Measurements from ENCODE around the gene MRPL40. TPM values are rescaled to one million over a fixed set of nuclear protein-coding genes. Genes with fewer than 3 reads are reported as not detected.
A peak's percentile ranks its signal among the peaks of the same experiment; 100 is the strongest.
"Not testable (repeated sequence)": the region's sequence is repeated elsewhere in the genome, so short reads cannot be mapped to it uniquely, and the experiment has no call there.

MRPL40 gene
- polyA plus RNA-seq, 4 donors: 25.2 to 33.5 (median 28.9) TPM

GRCh38 chr22:19438298-19438697, 6.0 kb downstream of the MRPL40 start:
- Histone ChIP-seq H3K4me1 (ENCODE audit: control insufficient read depth in 3 of 3, insufficient read depth in 2 of 3, low read depth in 1 of 3, low read length in 2 of 3) (peaks cover 0 to under 1% (median 0%) of the 10 kb centered on the region in 3 donors), H3K9me3 (ENCODE audit: control insufficient read depth in 2 of 2, insufficient read depth in 1 of 2, low read depth in 1 of 2, low read length in 1 of 2) (no peaks in the 10 kb centered on the region), H3K4me3 (ENCODE audit: low read depth in 1 of 3, low read length in 3 of 3) (no peak overlapping the region), H3K36me3 (ENCODE audit: control insufficient read depth in 3 of 3, insufficient read depth in 2 of 3, low read depth in 1 of 3, low read length in 3 of 3) (peaks cover 0 to 40% (median 4%) of the 10 kb centered on the region in 3 donors), H3K27me3 (ENCODE audit: control insufficient read depth in 3 of 3, insufficient read depth in 3 of 3, low read length in 3 of 3) (no peaks in the 10 kb centered on the region), H3K27ac (ENCODE audit: low read depth in 1 of 3, low read length in 2 of 3) (no peak overlapping the region)
- no peak for FAIRE-seq
- WGBS, 3 donors: 87 to 95% (median 93%) methylated on average over 7 of the region's 7 CpGs
- DNase-seq: no peak

GRCh38 chr22:19440411-19441195, 8.3 kb downstream of the MRPL40 start:
- H3K36me3 ChIP-seq (ENCODE audit: control insufficient read depth in 3 of 3, insufficient read depth in 2 of 3, low read depth in 1 of 3, low read length in 3 of 3): peaks cover 0 to 42% (median 2%) of the 10 kb centered on the region in 3 donors
- no peaks in the 10 kb centered on the region for H3K27me3 ChIP-seq (ENCODE audit: control insufficient read depth in 3 of 3, insufficient read depth in 3 of 3, low read length in 3 of 3)
- H3K4me1 ChIP-seq (ENCODE audit: control insufficient read depth in 3 of 3, insufficient read depth in 2 of 3, low read depth in 1 of 3, low read length in 2 of 3): peaks cover 0 to 6% (median 0%) of the 10 kb centered on the region in 3 donors
- 79 to 90% (median 81%) methylated on average over 8 of the region's 8 CpGs for WGBS, 3 donors
- DNase-seq (no peak), FAIRE-seq (no peak)
- H3K9me3 ChIP-seq (ENCODE audit: control insufficient read depth in 2 of 2, insufficient read depth in 1 of 2, low read depth in 1 of 2, low read length in 1 of 2): no peaks in the 10 kb centered on the region
- no peak overlapping the region for H3K4me3 ChIP-seq (ENCODE audit: low read depth in 1 of 3, low read length in 3 of 3)
- no peak overlapping the region for H3K27ac ChIP-seq (ENCODE audit: low read depth in 1 of 3, low read length in 2 of 3)

GRCh38 chr22:19442166-19442565, 9.8 kb downstream of the MRPL40 start:
- H3K36me3 ChIP-seq (ENCODE audit: control insufficient read depth in 3 of 3, insufficient read depth in 2 of 3, low read depth in 1 of 3, low read length in 3 of 3): peaks cover 0 to 37% (median 0%) of the 10 kb centered on the region in 3 donors
- FAIRE-seq (no peak), DNase-seq (no peak)
- H3K9me3 ChIP-seq (ENCODE audit: control insufficient read depth in 2 of 2, insufficient read depth in 1 of 2, low read depth in 1 of 2, low read length in 1 of 2): no peaks in the 10 kb centered on the region
- H3K4me1 ChIP-seq (ENCODE audit: control insufficient read depth in 3 of 3, insufficient read depth in 2 of 3, low read depth in 1 of 3, low read length in 2 of 3): peaks cover 0 to 11% (median 6%) of the 10 kb centered on the region in 3 donors
- H3K27me3 ChIP-seq (ENCODE audit: control insufficient read depth in 3 of 3, insufficient read depth in 3 of 3, low read length in 3 of 3): no peaks in the 10 kb centered on the region
- 95 to 99% (median 97%) methylated on average over 2 of the region's 2 CpGs for WGBS, 3 donors
- H3K27ac ChIP-seq (ENCODE audit: low read depth in 1 of 3, low read length in 2 of 3): no peak overlapping the region
- no peak overlapping the region for H3K4me3 ChIP-seq (ENCODE audit: low read depth in 1 of 3, low read length in 3 of 3)

GRCh38 chr22:19443544-19444211, 11.3 kb downstream of the MRPL40 start:
- Histone ChIP-seq H3K27me3 (ENCODE audit: control insufficient read depth in 3 of 3, insufficient read depth in 3 of 3, low read length in 3 of 3) (no peaks in the 10 kb centered on the region), H3K4me1 (ENCODE audit: control insufficient read depth in 3 of 3, insufficient read depth in 2 of 3, low read depth in 1 of 3, low read length in 2 of 3) (peaks cover 3 to 16% (median 6%) of the 10 kb centered on the region in 3 donors), H3K9me3 (ENCODE audit: control insufficient read depth in 2 of 2, insufficient read depth in 1 of 2, low read depth in 1 of 2, low read length in 1 of 2) (no peaks in the 10 kb centered on the region), H3K27ac (ENCODE audit: low read depth in 1 of 3, low read length in 2 of 3) (no peak overlapping the region), H3K4me3 (ENCODE audit: low read depth in 1 of 3, low read length in 3 of 3) (no peak overlapping the region), H3K36me3 (ENCODE audit: control insufficient read depth in 3 of 3, insufficient read depth in 2 of 3, low read depth in 1 of 3, low read length in 3 of 3) (peaks cover 0 to 36% (median 0%) of the 10 kb centered on the region in 3 donors)
- WGBS, 3 donors: 74 to 89% (median 79%) methylated on average over 7 of the region's 7 CpGs
- DNase-seq: no peak
- no peak for FAIRE-seq

GRCh38 chr22:19445279-19445982, 13.1 kb downstream of the MRPL40 start:
- WGBS, 3 donors: 92 to 96% (median 92%) methylated on average over 9 of the region's 9 CpGs
- FAIRE-seq: not testable (repeated sequence)

GRCh38 chr22:19446603-19447329, 14.4 kb downstream of the MRPL40 start:
- Histone ChIP-seq H3K4me1 (ENCODE audit: control insufficient read depth in 3 of 3, insufficient read depth in 2 of 3, low read depth in 1 of 3, low read length in 2 of 3) (peaks cover 3 to 22% (median 6%) of the 10 kb centered on the region in 3 donors), H3K4me3 (ENCODE audit: low read depth in 1 of 3, low read length in 3 of 3) (peak overlapping the region; percentile 64 to 91 (median 71)), H3K9me3 (ENCODE audit: control insufficient read depth in 2 of 2, insufficient read depth in 1 of 2, low read depth in 1 of 2, low read length in 1 of 2) (no peaks in the 10 kb centered on the region), H3K36me3 (ENCODE audit: control insufficient read depth in 3 of 3, insufficient read depth in 2 of 3, low read depth in 1 of 3, low read length in 3 of 3) (peaks cover 2 to 36% (median 4%) of the 10 kb centered on the region in 3 donors), H3K27ac (ENCODE audit: low read depth in 1 of 3, low read length in 2 of 3) (peak overlapping the region; percentile 84 to 98 (median 89)), H3K27me3 (ENCODE audit: control insufficient read depth in 3 of 3, insufficient read depth in 3 of 3, low read length in 3 of 3) (no peaks in the 10 kb centered on the region)
- WGBS, 3 donors: 18 to 22% (median 19%) methylated on average over 22 of the region's 22 CpGs
- FAIRE-seq (no peak), DNase-seq (no peak)

More at GRCh38 chr22:19445279-19445982, 13.1 kb downstream of the MRPL40 start:
- H3K9me3 ChIP-seq (ENCODE audit: control insufficient read depth in 2 of 2, insufficient read depth in 1 of 2, low read depth in 1 of 2, low read length in 1 of 2); DNase-seq; H3K4me3 ChIP-seq (ENCODE audit: low read depth in 1 of 3, low read length in 3 of 3); H3K27ac ChIP-seq (ENCODE audit: low read depth in 1 of 3, low read length in 2 of 3); H3K27me3 ChIP-seq (ENCODE audit: control insufficient read depth in 3 of 3, insufficient read depth in 3 of 3, low read length in 3 of 3): not testable (repeated sequence)
- Histone ChIP-seq H3K36me3 (ENCODE audit: control insufficient read depth in 3 of 3, insufficient read depth in 2 of 3, low read depth in 1 of 3, low read length in 3 of 3) (peaks cover 0 to 40% (median 0%) of the 10 kb centered on the region in 3 donors), H3K4me1 (ENCODE audit: control insufficient read depth in 3 of 3, insufficient read depth in 2 of 3, low read depth in 1 of 3, low read length in 2 of 3) (peaks cover 3 to 22% (median 6%) of the 10 kb centered on the region in 3 donors)

GRCh38 chr22:19447330-19448075, 15.2 kb downstream of the MRPL40 start, which contains the start of gene C22orf39:
TSS of gene C22orf39 (minus strand) at chr22:19447711. CDS start at chr22:19447688, 23 bp downstream.
- Histone ChIP-seq H3K9me3 (ENCODE audit: control insufficient read depth in 2 of 2, insufficient read depth in 1 of 2, low read depth in 1 of 2, low read length in 1 of 2) (no peaks in the 10 kb centered on the region), H3K36me3 (ENCODE audit: control insufficient read depth in 3 of 3, insufficient read depth in 2 of 3, low read depth in 1 of 3, low read length in 3 of 3) (peaks cover 4 to 35% (median 9%) of the 10 kb centered on the region in 3 donors), H3K27me3 (ENCODE audit: control insufficient read depth in 3 of 3, insufficient read depth in 3 of 3, low read length in 3 of 3) (no peaks in the 10 kb centered on the region), H3K4me3 (ENCODE audit: low read depth in 1 of 3, low read length in 3 of 3) (peak within 1 kb of the TSS; percentile 64 to 91 (median 71)), H3K4me1 (ENCODE audit: control insufficient read depth in 3 of 3, insufficient read depth in 2 of 3, low read depth in 1 of 3, low read length in 2 of 3) (peaks cover 3 to 22% (median 6%) of the 10 kb centered on the region in 3 donors), H3K27ac (ENCODE audit: low read depth in 1 of 3, low read length in 2 of 3) (peak within 1 kb of the TSS; percentile 84 to 98 (median 89))
- peak; percentile 95 for DNase-seq
- FAIRE-seq: no peak
- WGBS, 3 donors: 0 to 1% (median 0%) methylated on average over 79 to 92 of the region's 92 CpGs

Data from small intestine (tissue), 7 donors.